EH (cell line): ENCODE data around the gene TRIM59.

ENCODE experiments used
- DNase-seq: peaks from one replicate; pipeline ENCODE4 v3.0.0-alpha.2; 2015; ENCODE audit warnings: low read depth

The TRIM59 gene

DNA sequence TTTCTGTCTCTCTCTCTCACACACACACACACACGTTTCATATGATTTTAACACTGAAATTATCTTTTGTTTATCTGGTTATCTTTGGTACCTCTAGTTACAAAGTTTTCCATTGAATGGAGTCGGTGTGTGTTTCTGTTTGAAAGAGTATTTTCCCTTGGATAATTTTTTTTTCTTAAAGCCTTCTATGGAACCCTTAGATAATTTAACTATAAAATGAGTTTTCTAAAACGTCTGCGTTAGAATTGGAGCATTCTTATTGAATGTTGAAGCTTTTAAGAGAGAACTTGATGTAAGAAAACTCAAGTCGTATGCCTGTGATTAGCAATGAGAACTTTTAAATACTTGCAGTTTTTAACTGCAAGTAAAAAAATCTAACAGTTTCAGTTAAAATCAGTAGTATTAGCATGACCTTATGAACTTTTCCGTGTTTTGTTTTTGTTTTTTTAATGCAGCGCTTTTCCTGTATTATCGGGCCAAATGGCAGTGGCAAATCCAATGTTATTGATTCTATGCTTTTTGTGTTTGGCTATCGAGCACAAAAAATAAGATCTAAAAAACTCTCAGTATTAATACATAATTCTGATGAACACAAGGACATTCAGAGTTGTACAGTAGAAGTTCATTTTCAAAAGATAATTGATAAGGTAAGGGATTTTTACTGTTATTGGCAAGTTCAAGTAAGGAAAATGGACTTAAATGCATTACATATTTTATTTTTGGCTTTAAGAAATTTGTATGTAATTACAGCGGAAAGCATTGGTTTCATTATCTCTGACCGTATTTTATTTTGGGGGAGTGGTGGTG lies 47.2 kb downstream of the TRIM59 start:
- peak; percentile 25 for DNase-seq

DNA sequence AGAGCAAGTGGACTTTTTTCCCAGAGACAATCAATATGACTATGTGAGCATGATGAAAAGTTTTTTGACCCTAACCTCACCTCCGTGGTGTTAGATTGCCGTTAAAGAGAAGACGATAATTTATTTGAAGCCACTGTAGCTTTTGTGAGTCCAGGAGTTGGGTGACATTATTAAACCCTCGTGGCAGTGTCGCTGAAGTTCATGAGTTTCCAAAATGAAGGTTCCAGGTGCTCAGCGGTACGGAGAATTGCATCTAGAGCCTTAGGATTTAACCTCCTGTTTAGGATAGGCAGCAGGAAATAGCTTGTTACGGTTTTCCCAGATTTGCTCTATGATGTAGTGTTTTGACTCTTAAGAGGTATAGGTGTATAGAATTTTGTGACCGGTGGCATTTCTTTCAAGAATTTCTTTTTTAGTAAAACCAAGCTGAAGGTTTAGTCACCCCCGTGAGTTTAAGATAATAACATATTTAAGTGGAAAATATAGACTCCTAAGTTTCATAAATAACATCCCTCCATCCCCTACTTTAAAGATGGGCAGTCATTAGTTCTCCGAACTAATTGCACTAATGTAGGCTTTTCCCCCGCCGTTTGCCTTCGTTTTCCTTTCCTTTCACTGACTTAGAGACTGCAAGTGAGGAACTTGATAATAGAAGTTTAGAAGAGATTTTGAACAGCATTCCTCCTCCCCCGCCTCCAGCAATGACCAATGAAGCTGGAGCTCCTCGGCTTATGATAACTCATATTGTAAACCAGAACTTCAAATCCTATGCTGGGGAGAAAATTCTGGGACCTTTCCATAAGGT lies 48.1 kb downstream of the TRIM59 start:
- DNase-seq, result peak; percentile 88

DNA sequence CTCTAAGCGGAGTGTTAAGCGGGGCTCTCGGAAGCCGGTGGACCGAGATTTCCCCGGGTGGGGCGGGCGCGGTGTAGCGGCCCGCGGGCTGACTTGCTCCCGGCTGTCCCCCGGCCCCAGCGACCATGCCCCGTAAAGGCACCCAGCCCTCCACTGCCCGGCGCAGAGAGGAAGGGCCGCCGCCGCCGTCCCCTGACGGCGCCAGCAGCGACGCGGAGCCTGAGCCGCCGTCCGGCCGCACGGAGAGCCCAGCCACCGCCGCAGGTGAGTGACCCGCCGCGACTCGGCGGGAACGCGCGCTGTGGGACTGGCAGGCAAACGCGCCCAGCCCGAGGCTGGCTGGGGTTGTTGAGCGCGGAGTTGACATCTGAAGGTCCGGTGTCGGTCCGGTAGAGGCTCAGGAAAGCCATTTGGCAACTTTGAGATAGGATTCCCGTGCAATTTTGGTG lies 48.9 kb downstream of the TRIM59 start:
- DNase-seq, result peak; percentile 37

DNA sequence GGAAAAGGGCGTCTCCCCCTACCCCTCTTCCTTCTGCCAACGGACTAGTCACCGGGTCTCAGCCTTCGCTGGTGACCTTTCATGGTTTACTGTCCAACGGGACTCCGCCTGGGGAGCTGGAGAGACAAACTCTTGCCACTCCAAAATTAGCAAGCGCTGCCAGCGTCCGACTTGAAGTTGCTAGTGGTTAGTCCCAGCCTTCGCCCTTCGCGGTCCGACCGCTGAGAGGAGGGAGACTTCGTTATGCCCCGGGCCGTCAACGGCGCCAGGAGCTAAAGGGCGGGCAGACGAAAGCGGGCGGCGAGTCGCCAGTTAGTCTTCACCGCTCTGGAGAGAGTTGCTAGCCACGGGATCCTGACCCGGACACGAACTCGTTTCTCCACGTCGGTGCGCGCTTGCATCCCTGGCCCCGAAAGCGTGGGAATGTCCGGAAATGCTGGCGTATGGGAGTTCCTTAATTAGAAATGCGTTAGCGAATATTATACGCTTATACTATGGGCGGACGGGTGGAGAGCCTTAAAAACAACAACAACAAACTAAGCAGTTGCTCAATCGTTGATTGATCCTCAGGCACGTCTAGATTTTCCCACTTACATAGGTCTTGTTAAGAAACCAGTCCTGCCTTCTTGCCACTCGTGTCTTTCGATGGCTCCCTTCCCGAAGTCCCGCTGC lies 49.4 kb downstream of the TRIM59 start:
- peak; percentile 75 for DNase-seq

DNA sequence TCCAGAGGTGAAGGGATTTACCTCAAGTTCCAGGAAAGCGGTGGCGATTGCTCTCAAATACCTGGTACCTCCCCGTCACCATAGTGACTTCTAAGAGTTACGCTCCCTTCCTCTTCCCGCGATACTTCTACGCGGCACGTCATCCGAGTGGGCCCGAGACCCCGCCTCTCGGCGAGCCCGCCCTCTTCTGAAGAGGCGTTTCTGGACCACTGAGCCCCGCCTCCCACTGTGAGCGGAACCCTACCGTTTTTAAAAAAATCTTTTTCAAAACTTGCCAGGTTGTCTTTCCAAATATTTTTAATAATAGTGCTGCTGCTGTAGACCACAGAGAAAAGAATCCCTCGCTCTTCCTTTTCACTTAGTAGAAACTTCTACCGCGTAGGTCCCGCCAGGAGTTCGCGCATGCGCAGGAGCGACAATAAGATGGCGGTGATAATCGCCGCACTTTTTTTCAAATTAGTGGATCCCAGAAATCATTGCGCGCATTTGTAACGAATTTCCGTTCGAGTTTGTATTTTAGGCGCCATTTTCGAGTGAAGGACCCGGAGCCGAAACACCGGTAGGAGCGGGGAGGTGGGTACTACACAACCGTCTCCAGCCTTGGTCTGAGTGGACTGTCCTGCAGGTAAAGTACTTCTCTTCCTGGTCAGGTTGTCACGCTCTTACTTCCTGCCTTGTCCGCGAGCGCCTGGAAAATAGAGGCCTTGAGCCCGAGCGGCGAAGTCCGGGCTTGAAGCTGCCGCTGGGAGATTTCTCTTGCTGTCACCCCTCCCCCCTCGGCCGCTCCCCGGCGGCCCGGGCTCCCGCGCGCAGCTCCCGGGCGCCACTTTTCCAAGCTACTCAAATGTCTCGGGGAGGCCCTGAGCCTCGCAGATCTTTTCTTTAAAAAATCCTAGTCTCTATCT lies 50.2 kb downstream of the TRIM59 start, which contains the start of the genes IFT80 and SMC4:
TSS of gene IFT80 (minus strand) at position 101 of the 905 bp plus-strand sequence. CDS start 14,625 bp downstream, outside the sequence.
TSS of gene SMC4 (plus strand) at position 526 of the 905 bp plus-strand sequence. CDS start 1,177 bp downstream, outside the sequence.
- DNase-seq, result peak; percentile 96

DNA sequence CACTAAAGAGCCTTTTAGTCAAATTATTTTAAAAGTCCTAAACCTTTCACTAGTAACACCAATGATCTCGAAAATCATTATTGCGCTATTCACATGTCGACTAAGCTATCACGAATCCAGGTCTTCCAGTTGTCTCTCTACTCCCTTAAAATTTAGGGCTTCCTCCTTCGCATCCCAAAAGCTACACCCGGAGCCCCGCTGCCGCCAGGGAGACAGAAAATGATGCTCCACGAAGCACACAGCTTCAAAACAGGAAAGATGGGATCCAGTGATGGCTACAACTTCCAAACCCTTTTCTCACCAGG lies 50.8 kb downstream of the TRIM59 start:
- DNase-seq, result no peak

DNA sequence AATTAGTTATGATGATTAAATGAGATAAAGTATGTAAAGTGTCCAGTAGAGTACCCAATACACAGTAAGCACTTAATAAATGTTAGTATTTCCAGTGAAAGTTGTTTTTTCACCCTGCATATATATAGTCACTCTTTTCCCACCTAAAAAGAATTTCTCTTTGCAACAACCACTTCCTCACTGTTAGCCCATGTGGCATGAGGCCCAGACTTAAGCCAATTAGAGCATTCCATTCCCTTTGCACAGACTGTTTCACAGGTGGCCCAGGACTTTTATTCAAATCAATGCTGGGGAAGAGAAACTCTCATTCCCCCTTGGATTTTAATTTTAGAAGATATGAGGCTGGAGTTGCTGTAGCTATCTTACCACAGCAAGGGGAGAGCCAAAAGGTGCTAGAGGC lies 54.3 kb downstream of the TRIM59 start:
- DNase-seq, result peak; percentile 86

DNA sequence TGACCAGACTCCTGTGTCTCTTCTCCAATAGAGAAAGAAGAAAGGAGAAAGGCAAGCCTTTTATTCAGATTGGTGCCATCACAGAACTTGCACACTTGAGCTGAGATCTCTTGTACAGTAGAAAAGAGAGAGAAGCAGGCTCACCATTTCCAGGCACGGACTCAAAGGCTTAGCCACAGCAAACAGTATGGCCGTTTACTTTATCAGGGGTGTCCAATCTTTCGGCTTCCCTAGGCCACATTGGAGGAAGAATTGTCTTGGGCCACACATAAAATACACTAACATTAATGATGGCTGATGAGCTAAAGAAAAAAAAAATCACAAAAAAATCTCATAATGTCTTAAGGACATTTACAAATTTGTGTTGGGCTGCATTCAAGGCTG lies 55.6 kb downstream of the TRIM59 start:
- DNase-seq, result no peak

DNA sequence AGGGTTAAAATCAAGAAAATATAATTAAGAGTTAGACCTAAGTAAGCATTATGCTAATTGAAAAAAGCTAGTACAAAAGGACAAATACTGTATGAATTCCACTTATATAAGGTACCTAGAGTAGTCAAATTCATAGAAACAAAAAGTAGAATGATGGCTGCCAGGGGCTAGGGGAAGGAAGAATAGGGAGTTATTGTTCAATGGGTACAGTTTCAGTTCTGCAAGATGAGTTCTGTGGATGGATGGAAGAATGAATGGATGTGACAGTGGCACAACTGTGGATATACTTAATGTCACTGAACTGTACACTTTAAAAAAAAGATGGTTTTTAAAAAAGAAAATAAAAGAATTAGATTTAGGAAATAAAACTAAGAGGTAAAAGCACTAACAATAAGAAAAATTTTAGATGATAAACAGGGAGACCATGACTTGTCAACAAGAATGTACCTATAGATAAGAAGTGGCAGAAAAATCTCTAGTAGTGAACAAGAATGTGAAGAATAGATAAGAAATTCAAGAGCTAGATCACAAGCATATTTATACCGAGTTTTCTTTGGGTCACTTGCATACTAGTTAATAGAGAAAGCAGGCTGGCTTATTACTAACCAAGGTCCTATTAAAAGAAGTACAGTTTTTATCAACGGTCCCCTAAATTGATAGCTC lies 56.1 kb downstream of the TRIM59 start:
- DNase-seq, result no peak

DNA sequence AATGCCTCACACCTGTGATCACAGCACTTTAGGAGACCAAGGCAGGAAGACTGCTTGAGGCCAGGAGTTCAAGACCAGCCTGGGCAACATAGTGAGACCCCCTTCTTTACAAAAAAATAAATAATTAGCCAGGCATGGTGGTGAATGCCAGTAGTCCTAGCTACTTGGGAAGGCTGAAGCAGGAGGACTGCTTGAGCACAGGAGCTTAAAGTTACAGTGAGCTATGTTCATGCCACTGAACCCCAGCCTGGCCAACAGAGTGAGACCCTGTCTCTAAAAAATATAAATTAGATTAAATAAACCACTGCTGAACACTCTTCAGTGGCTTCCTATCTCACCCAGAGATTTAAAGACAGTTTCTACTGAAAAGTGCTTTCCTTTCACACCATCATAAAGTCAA lies 56.8 kb downstream of the TRIM59 start:
- no peak for DNase-seq

DNA sequence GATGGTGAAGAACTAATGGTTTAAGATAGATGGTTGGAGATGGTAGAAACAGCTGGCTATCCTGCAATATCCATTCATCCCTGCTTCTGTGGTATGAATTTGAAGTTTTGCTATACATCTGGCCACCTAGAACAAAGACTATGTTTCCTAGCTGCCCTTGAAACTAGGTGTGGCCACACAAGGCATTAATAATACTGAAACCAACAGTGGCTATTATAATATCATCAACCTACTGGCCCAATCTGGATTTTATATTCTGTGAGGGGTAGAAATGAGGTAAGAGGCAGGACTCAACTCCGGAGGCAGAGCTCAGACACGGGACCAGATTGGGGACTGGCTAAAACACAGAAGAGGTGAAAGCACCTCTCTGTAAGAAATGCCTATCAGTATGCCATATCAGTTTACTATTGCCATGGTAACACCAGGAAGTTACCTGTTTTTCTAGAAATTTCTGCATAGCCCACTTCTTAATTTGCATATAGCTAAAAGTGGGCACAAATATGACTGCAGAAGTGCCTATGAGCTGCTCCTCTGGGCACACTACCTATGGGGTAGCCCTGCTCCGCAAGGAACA lies 58.9 kb downstream of the TRIM59 start:
- no peak for DNase-seq
